ENCODE measurements around the gene GJD4.

DNA sequence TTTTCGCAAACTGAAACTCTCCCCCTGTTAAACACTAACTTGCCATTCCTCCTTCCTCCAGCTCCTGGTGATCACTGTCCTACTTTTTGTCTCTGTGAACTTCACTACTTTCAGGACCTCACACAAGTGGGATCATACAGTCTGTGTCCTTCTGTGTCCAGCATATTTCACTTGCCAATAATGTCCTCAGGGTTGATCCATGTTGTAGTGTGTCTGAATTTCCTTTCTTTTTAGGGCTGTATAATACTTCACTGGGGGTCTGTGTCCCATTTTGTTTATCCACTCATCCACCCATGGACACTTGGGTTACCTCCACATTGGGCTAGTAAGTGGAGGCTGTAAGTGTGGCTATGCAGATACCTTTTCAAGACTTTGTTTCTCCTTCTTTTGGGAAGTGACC, 42.7 kb upstream of the GJD4 start:
- TF ChIP-seq POLR2A (IDR thresholded peaks at IDR 0.05; ENCODE audit: low read depth, low read length), result no peak
- TF ChIP-seq, protein P1, sequence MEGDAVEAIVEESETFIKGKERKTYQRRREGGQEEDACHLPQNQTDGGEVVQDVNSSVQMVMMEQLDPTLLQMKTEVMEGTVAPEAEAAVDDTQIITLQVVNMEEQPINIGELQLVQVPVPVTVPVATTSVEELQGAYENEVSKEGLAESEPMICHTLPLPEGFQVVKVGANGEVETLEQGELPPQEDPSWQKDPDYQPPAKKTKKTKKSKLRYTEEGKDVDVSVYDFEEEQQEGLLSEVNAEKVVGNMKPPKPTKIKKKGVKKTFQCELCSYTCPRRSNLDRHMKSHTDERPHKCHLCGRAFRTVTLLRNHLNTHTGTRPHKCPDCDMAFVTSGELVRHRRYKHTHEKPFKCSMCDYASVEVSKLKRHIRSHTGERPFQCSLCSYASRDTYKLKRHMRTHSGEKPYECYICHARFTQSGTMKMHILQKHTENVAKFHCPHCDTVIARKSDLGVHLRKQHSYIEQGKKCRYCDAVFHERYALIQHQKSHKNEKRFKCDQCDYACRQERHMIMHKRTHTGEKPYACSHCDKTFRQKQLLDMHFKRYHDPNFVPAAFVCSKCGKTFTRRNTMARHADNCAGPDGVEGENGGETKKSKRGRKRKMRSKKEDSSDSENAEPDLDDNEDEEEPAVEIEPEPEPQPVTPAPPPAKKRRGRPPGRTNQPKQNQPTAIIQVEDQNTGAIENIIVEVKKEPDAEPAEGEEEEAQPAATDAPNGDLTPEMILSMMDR (conservative IDR thresholded peaks at IDR 0.05; ENCODE audit: low read depth, low read length), result no peak
- TF ChIP-seq RAD21 (IDR thresholded peaks at IDR 0.05; ENCODE audit: low read length), result no peak
- TF ChIP-seq MXI1 (IDR thresholded peaks at IDR 0.05; ENCODE audit: borderline replicate concordance, low read depth, low read length), result no peak
- TF ChIP-seq BHLHE40 (IDR thresholded peaks at IDR 0.05; ENCODE audit: low read depth, low read length), result no peak
- TF ChIP-seq NFE2L2 (IDR thresholded peaks at IDR 0.05; ENCODE audit: low read depth, low read length), result no peak
- no peak for TF ChIP-seq MAFK (IDR thresholded peaks at IDR 0.05; ENCODE audit: low read depth, low read length)
- no peak for TF ChIP-seq FOS (IDR thresholded peaks at IDR 0.05; ENCODE audit: low read depth, low read length)
- no peak for TF ChIP-seq CHD1 (IDR thresholded peaks at IDR 0.05; ENCODE audit: low read depth, low read length)
- TF ChIP-seq CEBPB (IDR thresholded peaks at IDR 0.05; ENCODE audit: low read depth, low read length), result no peak
